ENCODE measurements around the gene CLCA4. TPM values are rescaled to one million over a fixed set of nuclear protein-coding genes. Genes with fewer than 3 reads are reported as not detected.
A peak's percentile ranks its signal among the peaks of the same experiment; 100 is the strongest.

CLCA4 gene
- total RNA-seq, 2 donors from 2014 or later: not detected

DNA sequence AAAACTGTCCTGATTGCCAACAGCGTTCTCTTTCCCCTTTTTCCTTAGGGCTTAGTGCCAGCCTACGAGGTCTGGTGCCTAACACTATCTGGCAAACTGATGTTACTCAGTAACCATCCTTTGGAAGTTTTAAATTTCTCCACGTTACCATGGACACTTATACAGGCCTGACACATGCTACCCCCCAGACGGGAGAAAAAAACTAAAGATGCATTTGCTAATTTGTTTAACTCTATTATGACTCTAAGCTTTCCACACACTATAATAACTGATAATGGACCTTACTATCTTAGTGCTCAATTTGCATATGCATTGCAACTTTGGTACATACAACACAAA is 41.3 kb upstream of the CLCA4 start:
- Histone ChIP-seq H3K9me3 (ENCODE audit: control insufficient read depth, low read length) (no peaks in the 10 kb centered on the region), H3K9ac (ENCODE audit: extremely low read depth, low read length, poor library complexity, severe bottlenecking) (no peak overlapping the region), H3K27me3 (ENCODE audit: control insufficient read depth, insufficient read depth, low read length, poor library complexity, severe bottlenecking) (no peaks in the 10 kb centered on the region), H3K4me1 (ENCODE audit: control insufficient read depth, insufficient read depth, low read length) (peaks cover 15% of the 10 kb centered on the region), H3K27ac (ENCODE audit: low read depth, low read length) (no peak overlapping the region), H3K4me3 (ENCODE audit: low read length) (no peak overlapping the region), H3K36me3 (ENCODE audit: control insufficient read depth, insufficient read depth, low read length) (no peaks in the 10 kb centered on the region)
- no peaks in the 10 kb centered on the region for H3K27me3 Mint-ChIP-seq (ENCODE audit: insufficient read depth)
- no peaks in the 10 kb centered on the region for H3K9me3 Mint-ChIP-seq
- TF ChIP-seq, protein P1, sequence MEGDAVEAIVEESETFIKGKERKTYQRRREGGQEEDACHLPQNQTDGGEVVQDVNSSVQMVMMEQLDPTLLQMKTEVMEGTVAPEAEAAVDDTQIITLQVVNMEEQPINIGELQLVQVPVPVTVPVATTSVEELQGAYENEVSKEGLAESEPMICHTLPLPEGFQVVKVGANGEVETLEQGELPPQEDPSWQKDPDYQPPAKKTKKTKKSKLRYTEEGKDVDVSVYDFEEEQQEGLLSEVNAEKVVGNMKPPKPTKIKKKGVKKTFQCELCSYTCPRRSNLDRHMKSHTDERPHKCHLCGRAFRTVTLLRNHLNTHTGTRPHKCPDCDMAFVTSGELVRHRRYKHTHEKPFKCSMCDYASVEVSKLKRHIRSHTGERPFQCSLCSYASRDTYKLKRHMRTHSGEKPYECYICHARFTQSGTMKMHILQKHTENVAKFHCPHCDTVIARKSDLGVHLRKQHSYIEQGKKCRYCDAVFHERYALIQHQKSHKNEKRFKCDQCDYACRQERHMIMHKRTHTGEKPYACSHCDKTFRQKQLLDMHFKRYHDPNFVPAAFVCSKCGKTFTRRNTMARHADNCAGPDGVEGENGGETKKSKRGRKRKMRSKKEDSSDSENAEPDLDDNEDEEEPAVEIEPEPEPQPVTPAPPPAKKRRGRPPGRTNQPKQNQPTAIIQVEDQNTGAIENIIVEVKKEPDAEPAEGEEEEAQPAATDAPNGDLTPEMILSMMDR (conservative IDR thresholded peaks at IDR 0.05): no peak
- no peaks in the 10 kb centered on the region for H3K36me3 Mint-ChIP-seq (ENCODE audit: low read depth)
- DNase-seq: no peak
- H3K4me3 Mint-ChIP-seq: no peak overlapping the region
- no peak overlapping the region for H3K27ac Mint-ChIP-seq
- 81 to 83% methylated on average over 4 of the region's 4 CpGs for WGBS, 2 experiments (ENCODE audit: insufficient coverage in 1 of 2, insufficient read length in 1 of 2)
- H3K4me1 Mint-ChIP-seq: peaks cover 43% of the 10 kb centered on the region

DNA sequence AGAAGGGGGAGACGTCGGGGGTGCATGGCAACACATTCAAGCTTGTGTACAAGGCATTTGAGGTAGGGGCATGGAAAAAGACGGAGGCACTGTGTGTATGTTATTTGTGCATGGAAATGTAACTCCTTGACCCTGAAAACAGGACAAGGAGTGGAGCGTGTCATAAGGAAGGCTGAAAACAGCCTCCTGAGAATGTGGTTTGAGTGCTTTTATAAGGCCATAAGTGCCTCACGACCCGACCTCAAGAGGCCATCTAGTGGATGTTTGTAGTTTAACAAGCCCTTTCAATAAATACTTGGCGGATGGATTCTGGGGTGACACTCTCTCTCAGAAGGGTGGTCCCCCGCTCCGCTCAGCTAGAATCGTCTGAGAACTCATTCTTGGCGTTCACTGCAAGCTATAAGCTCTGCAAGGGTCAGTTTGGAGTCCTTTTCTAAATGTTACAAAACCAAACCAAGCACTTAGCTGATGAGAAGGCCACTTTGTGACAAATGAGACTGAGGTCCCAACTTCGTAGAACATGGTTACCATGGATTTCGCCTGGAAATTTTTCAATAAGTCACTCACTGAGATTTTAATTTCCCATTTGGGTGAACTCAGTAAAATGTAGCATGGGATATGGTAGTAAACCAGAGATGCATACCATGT is 38.8 kb upstream of the CLCA4 start:
- no peaks in the 10 kb centered on the region for H3K9me3 Mint-ChIP-seq
- H3K36me3 ChIP-seq (ENCODE audit: control insufficient read depth, insufficient read depth, low read length): no peaks in the 10 kb centered on the region
- TF ChIP-seq, protein P1 (conservative IDR thresholded peaks at IDR 0.05): peak; percentile 81
- no peaks in the 10 kb centered on the region for H3K9me3 ChIP-seq (ENCODE audit: control insufficient read depth, low read length)
- no peaks in the 10 kb centered on the region for H3K27me3 Mint-ChIP-seq (ENCODE audit: insufficient read depth)
- H3K27ac ChIP-seq (ENCODE audit: low read depth, low read length): no peak overlapping the region
- H3K4me3 Mint-ChIP-seq: no peak overlapping the region
- no peaks in the 10 kb centered on the region for H3K27me3 ChIP-seq (ENCODE audit: control insufficient read depth, insufficient read depth, low read length, poor library complexity, severe bottlenecking)
- H3K4me3 ChIP-seq (ENCODE audit: low read length): no peak overlapping the region
- H3K9ac ChIP-seq (ENCODE audit: extremely low read depth, low read length, poor library complexity, severe bottlenecking): no peak overlapping the region
- H3K4me1 ChIP-seq (ENCODE audit: control insufficient read depth, insufficient read depth, low read length): peaks cover 11% of the 10 kb centered on the region
- peak; percentile 70 for DNase-seq
- H3K4me1 Mint-ChIP-seq: peaks cover 35% of the 10 kb centered on the region
- H3K27ac Mint-ChIP-seq: no peak overlapping the region
- 58 to 65% methylated on average over 12 to 13 of the region's 13 CpGs for WGBS, 2 experiments (ENCODE audit: insufficient coverage in 1 of 2, insufficient read length in 1 of 2)
- H3K36me3 Mint-ChIP-seq (ENCODE audit: low read depth): no peaks in the 10 kb centered on the region

DNA sequence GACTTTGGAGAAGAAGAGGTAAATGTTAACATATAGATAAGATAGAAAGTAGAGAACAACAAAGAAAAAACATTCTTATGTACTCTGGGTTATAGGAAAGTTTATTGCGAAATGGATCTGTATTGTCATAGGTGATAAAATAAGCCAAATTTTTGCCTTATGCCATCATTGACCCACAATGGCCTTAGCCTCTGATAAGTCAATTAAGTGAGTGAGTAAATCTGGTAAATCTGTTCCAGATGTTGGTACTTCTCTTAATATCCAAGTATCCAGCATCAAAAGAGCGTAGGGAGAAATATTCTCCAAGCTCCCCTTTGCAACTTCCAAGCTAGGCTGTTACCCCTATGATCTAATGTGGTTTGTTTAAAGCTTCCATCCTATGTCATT is 38.3 kb upstream of the CLCA4 start:
- Mint-ChIP-seq H3K27me3 (ENCODE audit: insufficient read depth) (no peaks in the 10 kb centered on the region), H3K4me3 (no peak overlapping the region), H3K27ac (no peak overlapping the region), H3K9me3 (no peaks in the 10 kb centered on the region), H3K4me1 (peaks cover 30% of the 10 kb centered on the region), H3K36me3 (ENCODE audit: low read depth) (no peaks in the 10 kb centered on the region)
- TF ChIP-seq, protein P1 (conservative IDR thresholded peaks at IDR 0.05): no peak
- no peaks in the 10 kb centered on the region for H3K27me3 ChIP-seq (ENCODE audit: control insufficient read depth, insufficient read depth, low read length, poor library complexity, severe bottlenecking)
- no peak overlapping the region for H3K9ac ChIP-seq (ENCODE audit: extremely low read depth, low read length, poor library complexity, severe bottlenecking)
- 93 to 94% methylated on average over 2 of the region's 2 CpGs for WGBS, 2 experiments (ENCODE audit: insufficient coverage in 1 of 2, insufficient read length in 1 of 2)
- DNase-seq: no peak
- no peaks in the 10 kb centered on the region for H3K9me3 ChIP-seq (ENCODE audit: control insufficient read depth, low read length)
- H3K4me3 ChIP-seq (ENCODE audit: low read length): no peak overlapping the region
- H3K4me1 ChIP-seq (ENCODE audit: control insufficient read depth, insufficient read depth, low read length): peaks cover 7% of the 10 kb centered on the region
- no peaks in the 10 kb centered on the region for H3K36me3 ChIP-seq (ENCODE audit: control insufficient read depth, insufficient read depth, low read length)
- no peak overlapping the region for H3K27ac ChIP-seq (ENCODE audit: low read depth, low read length)
